Activated naive CD4-positive, alpha-beta T cell treated with anti-CD3 and anti-CD28 coated beads, Interleukin-2, amount 50 U/mL, for 16 hours (primary cell): ENCODE data around the gene MRTFB.

ENCODE experiments used
- DNase-seq: peaks from one replicate; pipeline ENCODE4 v3.0.0-alpha.2; 2020

Gene MRTFB

DNA sequence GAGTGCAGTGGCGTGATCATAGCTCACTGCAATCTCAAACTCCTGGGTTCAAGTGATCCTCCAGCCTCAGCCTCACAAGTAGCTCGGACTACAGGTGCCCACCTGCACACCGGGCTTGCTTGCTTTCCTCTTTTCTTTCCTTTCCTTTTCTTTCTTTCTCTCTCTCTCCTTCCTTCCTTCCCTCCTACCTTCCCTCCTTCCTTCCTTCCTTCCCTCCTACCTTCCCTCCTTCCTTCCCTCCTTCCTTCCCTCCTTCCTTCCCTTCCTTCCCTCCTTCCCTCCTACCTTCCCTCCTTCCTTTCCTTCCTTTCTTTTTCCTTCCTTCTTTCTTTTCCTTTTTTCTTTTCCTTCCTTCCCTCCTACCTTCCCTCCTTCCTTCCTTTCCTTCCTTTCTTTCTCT is 225.5 kb downstream of the MRTFB start:
- no peak for DNase-seq

DNA sequence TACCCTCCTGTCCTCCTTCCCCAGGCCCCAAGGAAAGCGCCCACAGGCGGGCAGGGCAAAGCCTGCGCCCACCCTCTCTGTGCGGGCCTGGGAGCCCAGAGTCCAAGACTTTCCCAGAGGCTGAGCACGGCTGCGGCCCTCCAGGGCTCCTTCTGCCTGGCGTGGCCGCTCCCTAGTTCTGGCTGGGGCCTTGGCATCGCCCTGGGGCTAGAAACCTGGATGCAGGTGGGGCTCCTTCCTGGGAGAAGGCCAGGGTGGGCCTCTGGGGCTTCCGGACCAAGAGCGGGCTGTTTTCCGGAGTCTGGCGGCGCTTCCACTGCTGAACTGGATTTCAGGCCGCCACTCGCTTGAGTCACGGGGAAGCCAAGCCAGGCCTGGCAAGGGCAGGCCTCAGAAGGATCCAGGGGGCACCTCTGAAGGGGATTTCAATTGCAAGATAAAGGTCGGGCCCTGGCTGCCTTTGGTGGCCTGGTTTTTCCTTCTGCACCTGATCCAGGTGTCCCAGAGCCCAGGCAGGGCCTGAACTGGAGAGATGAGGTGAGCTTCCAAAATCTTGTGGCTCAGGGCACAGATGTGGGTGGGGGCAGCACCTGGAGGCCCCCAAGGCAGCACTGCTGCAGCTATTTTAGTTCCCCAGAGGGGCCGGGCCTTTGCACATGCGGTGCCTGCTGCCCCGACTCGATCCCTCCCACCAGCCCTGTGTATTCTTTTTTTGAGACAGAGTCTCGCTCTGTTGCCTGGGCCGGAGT is 227.4 kb downstream of the MRTFB start:
- DNase-seq = no peak

GRCh38 chr16:14300705-14301168 is 229.6 kb downstream of the MRTFB start:
- peak; percentile 30 for DNase-seq

DNA sequence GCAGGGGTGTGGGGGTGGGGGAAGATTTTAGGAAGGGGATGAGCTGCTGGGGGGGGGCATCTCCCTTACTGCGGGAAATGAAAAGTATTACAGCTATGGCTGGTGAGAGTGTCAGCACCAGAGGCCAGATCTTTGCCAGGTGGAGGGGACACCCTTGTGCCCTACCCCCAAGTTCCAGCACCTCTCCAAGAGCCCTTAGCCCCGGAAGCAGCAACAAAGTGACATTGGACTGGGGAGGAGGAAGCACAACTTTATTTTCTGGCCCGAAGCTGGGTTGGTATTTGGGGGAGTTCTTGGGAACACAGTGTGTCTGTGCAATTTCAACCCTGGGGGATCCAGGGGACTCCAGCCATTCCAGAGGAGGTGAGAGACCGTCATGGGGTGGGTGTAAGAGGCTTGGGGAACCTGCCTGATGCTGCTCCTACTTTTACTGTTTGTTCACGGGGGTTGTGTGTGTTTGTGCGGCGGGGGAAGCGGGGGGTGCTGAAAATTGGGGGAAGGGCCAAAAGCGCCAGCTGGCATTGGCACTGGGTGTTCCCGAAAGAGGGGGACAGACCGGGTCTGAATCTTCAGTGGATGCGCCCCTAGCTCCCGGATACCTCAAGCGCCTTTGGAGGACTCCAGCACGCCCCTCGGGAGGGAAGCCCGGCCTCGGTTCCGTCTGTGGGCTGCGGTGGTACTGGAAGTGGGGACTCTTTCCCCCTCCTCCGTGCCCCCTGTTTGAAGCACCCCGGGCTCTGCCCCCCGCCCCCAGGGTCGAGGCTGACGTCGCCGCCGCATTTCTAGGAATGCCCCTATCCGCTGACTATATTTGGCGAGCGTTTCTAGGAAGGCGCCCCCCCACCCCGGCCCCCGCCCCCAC is 230.3 kb downstream of the MRTFB start:
- peak; percentile 32 for DNase-seq

GRCh38 chr16:14302031-14302398 is 230.9 kb downstream of the MRTFB start:
- DNase-seq = no peak

- peak; percentile 35 for DNase-seq
These were observed 231.5 kb downstream of the MRTFB start for GRCh38 chr16:14302399-14303181.

DNA sequence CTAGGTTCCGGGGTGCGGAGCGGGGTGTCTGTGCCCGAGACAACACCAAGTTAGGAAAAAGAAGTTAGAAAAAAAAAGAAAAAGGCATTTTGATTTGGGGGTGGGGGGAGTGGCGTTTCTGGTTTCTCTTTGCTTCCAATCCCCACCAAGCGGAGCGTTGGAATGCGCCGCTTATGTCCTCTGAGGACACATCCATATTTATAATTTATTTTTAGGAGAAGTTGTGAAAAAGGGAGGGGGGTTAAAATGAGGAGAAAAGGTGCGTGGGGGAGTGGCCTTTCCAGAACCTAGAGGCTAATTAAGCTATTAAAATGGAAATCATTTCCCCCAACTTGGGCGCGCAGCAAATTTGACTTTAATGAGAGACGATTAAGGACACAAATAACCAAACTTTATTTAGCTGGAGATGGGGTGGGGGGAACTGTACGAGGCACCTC is 232.1 kb downstream of the MRTFB start:
- no peak for DNase-seq

GRCh38 chr16:14303639-14304394 is 232.7 kb downstream of the MRTFB start:
- no peak for DNase-seq

DNA sequence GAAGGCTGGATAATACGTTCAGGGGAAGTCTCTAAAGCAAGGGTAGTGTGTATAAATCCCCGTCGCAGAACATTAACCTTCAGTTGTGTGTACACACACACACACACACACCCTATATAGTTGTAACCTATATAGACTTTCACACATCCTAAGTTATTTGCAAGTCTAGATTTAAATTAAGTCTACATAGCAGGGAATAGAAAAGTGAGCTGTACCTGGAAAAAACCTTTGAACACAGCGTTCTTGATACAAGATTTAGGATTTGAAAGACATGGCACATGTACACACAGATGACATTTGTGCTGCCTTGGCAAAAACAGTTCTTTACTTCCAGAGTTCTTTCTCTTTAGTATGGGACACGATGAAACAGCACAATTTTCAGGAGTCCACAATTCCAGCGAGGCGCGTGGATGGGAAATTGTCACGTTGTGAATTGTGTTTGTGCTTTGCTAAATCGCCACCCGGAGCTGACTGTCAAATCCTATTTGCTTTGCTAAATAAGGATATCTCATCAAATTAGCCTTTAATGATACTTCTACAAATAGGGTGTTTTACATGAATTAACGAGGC is 233.9 kb downstream of the MRTFB start:
- DNase-seq = no peak

DNA sequence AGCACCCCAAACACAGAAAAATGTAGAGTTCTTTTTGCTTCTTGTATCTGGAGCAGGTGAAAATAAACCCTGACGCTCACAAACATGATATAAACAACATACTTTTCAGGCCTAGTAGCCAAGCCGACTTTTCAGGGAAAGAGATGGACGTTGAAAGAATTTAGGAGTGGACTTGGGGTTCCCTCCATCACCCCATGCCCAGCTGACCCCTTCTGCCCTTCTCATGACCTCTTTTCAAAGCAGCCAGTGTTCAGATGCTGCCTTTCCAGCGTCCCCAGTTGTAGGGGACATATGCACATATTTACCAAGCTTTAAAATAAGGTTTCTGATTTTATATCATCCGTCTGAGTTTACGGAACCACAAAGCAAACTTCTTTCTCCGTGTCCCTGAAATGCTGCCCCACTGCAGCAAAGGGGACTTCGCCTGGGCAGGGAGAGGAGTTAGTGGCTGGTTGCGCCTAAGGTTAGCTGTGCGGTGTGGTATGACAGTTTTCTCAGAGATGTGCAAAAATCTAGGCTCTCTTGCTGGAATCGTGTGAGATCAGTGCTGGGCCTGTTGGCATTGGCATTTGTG is 235.5 kb downstream of the MRTFB start:
- DNase-seq = no peak

DNA sequence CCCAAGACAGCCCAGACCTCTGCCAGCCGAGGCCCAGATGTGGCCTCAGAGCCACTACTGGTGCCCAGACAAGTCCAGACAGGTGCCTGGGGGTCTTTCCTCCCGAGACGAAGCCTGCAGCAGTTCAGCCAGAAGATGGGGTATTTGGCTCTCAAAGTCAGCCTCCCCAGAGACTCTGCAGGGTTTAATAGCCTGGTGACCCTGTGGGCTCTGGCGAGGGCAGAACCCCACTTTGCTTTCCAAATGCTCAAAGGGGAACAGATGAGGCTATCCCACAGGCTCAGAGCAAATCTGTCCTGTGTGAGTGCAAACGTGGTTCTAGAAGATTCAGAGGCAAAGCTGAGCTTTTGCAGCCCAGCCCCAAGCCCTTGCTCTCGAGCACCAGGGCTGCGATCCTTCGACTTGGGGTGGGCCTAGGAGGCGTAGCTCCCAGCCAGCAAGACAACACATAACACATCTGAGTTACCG is 236.0 kb downstream of the MRTFB start:
- DNase-seq = no peak

- DNase-seq = no peak
These were observed 236.6 kb downstream of the MRTFB start for GRCh38 chr16:14307527-14308367.

GRCh38 chr16:14308368-14308723 is 237.2 kb downstream of the MRTFB start:
- no peak for DNase-seq

- DNase-seq = peak; percentile 33
These were observed 238.1 kb downstream of the MRTFB start for GRCh38 chr16:14309001-14309886.

DNA sequence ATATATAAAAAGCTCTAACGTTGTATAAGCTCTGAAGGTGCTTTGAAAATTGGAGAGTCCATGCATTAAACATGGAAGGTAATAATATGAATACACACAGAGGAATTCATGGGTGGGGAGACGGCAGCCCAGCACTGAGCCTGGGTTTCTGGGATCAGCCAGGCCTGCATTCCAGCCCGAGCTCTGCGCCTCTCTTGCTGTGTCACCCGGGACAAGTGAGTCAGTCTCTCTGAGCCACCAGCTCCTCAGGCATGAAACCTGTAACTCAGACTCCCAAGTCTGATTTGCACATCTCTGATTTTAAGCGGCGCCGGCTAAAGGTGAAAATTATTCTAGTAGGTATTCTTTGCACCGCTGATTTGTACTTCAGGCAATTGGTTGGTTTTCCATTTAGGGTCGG is 238.8 kb downstream of the MRTFB start:
- no peak for DNase-seq

GRCh38 chr16:14310519-14310991 is 239.4 kb downstream of the MRTFB start:
- no peak for DNase-seq

- DNase-seq = no peak
These were observed 243.0 kb downstream of the MRTFB start for GRCh38 chr16:14314116-14314515.

- no peak for DNase-seq
These were observed 244.7 kb downstream of the MRTFB start for GRCh38 chr16:14315683-14316320.
